Retina (tissue), 1 donor: ENCODE data around the gene BTG2.
"Not testable (repeated sequence)": the region's sequence is repeated elsewhere in the genome, so short reads cannot be mapped to it uniquely, and the experiment has no call there.

Experiments used
- DNase-seq: peaks from one replicate; pipeline ENCODE4 v3.0.0-alpha.2; 2016

BTG2 gene, protein sequence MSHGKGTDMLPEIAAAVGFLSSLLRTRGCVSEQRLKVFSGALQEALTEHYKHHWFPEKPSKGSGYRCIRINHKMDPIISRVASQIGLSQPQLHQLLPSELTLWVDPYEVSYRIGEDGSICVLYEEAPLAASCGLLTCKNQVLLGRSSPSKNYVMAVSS

DNA sequence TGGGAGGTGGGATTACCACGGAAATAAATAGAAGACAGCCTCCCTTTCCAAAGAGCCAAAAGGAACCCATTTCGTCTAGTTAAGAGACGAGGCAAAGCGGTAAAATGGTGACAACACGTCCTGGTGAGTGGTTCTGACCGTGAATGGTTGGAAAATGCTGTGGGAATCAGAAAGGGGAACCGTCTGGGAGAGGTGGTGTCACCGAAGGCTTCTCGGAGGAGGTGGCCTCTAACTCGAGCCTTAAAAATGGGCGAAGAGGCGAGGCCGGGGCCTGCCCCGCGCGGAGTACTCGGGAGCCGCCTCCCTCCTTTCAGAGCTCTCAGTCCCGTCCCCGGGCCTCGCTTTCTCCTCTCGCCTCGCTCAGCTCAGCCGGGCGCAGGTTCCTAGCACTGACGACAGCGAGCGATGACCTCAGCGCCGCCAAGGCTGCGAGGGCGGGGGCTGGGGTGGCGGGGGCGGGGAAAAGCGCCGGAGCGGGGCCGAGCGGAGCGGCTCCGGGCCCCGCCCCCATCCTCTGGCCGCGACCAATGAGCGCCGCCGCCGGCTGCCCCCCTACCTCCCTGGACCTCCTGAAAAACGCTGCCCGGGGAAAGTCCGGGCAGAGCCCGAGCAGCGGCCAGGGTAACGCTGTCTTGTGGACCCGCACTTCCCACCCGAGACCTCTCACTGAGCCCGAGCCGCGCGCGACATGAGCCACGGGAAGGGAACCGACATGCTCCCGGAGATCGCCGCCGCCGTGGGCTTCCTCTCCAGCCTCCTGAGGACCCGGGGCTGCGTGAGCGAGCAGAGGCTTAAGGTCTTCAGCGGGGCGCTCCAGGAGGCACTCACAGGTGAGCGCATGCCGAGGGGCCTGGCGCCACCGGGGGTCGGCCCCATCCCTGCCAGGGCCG is at the start of gene BTG2:
Gene BTG2 (plus strand): TSS at position 601 of the 890 bp plus-strand sequence. CDS start 88 bp downstream, at position 689.
- peak; percentile 94 for DNase-seq

DNA sequence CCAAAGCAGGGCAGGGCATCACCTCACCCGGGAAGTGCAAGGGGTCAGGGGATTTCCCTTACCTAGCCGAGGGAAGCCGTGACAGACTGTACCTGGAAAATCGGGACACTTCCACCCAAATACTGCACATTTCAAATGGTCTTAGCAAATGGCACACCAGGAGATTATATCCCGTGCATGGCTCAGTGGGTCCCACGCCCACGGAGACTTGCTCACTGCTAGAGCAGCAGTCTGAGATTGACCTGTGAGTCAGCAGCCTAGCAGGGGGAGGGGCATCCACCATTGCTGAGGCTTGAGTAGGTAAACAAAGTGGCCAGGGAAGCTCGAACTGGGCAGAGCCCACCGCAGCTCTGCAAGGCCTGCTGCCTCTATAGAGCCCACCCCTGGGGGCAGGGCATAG is 48.7 kb upstream of the BTG2 start:
- DNase-seq: not testable (repeated sequence)

DNA sequence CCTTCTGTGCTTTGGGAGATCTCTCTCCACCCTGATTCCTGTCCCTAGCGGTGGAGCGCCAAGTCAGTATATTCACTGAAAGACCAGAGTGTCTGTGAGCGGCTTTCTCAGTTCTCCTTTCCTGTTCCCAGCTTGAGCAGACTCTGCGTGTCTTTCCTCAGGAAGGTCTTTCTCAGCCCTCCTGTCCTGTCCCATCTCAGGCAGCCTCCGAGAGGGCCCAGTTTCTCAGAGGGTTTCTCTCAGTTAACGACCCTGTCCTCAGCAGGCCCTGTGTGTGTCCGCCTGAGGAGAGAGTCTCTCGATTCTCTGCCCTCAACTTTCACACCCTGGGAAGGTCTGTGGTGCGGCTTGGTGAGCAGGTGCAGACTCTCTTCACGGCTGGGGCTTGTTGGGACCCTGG is 41.8 kb upstream of the BTG2 start:
- no peak for DNase-seq

DNA sequence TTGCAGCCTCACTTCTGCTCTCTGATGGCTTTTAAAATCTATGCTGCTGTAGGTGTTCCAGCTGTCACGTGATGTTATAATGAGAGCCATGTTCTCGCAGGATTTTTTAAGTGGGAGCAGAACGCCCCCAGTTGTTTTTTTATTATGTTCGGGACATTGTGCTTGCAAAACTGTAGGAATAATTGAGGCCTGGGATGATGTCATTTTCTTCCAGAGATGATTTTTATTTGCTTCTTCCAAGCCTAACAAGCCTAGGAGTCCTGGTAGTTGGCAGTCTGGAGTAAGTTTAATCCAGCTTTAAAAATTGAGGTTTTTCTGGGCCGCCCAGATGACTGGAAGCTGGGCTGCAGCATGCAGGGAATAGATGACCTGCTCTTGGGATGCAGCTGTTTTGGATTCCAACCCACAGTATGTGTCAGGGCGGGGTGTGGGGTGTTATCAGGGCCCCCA is 41.2 kb upstream of the BTG2 start:
- peak; percentile 1 for DNase-seq

DNA sequence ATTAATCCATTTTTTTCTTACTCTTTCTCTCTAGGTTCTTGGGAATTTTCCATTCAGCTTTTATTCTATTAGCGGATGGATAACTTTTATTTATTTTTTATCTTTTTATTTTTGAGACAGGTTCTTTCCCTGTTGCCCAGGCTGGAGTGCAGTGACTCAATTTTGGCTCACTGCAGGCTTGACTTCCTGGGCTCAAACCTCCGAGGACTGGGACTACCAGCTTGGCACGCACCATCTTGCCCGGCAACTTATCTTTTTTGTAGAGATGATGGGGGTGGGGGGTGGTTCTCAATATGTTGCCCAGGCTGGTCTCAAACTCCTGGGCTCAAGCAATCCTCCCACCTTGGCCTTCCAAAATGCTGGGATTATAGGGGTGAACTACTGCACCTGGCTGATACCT is 39.8 kb upstream of the BTG2 start:
- DNase-seq: no peak

DNA sequence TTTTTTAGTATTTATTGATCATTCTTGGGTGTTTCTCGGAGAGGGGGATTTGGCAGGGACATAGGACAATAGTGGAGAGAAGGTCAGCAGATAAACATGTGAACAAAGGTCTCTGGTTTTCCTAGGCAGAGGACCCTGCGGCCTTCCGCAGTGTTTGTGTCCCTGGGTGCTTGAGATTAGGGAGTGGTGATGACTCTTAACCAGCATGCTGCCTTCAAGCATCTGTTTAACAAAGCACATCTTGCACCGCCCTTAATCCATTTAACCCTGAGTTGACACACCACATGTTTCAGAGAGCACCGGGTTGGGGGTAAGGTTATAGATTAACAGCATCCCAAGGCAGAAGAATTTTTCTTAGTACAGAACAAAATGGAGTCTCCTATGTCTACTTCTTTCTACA is 39.2 kb upstream of the BTG2 start:
- DNase-seq: not testable (repeated sequence)

DNA sequence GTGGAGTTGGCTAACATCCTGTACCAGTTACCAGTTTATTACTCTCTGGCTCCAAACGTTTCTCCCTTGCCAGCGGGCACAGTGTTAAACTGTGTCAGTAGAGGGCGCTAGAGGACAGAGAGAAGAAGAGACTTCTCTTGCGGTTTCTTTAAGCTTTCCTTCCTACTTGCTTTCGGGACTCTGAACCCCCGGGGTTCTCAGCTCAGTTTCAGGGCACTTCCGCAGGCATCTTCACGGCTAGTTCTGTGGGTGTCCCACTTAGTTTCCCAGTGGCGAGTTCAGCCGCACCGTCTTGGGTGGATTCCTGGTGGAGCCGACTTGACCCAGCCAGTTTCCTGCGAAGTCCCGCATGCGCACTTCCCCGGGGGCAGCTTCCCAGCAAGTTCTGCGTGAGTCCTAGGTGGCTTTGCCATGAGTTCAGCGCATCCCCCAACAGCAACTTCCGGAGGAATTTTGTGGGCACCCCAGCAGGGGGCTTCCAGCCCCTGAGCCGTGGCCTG is 37.9 kb upstream of the BTG2 start:
- DNase-seq: peak; percentile 92

DNA sequence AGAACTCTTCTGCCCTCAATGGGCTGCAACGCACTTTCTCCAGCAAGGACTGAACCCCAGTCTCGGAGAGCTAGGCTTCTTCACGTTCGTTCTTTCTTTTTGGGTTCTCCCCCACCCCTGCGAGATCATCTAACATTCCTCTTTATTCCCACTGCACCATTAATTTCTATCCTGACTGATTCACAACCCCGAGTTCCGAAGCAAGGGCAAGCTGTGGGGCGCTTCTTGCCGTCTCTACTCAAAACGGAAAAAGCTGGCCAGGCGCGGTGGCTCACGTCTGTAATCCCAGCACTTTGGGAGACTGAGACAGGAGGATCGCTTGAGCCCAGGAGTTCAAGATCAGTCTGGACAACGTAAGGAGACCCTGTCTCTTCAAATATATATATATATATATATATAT is 37.4 kb upstream of the BTG2 start:
- no peak for DNase-seq

DNA sequence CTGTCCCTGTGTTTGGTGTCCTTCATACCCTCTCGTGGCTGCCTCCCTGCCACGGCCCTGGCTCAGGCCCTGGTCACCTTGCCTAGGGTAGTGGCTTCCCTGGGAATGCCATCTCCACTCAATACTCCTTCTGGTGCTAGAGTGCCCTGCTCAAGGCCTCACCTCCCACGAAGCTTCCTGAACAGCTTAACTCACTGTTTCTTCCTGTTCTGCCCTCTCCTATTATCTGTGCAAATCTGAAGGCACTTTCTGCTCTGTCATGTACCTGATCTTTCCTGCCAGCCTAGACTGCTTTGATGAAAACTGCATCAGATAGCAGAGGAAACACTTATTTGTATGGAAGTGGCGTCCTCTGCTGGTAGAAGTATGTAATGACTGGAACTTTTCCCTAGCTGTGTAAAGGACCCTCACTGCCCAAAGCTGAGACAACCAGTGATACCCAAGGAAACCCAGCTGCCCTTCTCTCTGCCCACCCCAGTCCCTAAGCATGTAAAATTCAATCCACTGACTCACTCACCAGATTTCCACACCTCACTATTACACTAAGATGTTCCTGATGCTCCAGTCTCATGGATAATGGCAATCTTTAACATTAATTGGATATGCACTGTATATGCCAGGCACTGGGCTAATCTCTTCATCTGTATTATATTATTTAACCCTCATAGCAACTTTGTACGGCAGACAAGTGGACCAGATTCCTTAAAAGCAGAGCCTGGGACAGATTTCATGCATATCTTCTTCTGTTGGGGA is 36.2 kb upstream of the BTG2 start:
- DNase-seq: peak; percentile 74

DNA sequence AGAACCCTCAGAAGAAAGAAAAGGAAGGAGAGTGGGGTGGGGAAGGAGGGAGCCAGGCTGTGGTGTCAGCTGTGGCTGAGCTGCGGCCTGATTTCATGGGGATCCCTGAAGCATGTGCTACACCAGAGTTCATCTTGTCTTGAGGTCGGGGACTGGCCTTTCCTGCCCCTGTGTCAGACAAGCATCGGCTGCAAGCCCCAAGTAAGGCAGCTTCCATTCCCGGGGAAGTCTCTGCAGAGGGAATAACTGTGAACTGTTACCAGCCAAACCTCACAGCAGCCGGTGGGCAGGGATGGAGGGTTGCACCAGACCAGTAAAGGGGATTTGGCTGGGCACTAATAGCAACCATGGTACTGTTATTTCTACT is 35.7 kb upstream of the BTG2 start:
- DNase-seq: no peak

DNA sequence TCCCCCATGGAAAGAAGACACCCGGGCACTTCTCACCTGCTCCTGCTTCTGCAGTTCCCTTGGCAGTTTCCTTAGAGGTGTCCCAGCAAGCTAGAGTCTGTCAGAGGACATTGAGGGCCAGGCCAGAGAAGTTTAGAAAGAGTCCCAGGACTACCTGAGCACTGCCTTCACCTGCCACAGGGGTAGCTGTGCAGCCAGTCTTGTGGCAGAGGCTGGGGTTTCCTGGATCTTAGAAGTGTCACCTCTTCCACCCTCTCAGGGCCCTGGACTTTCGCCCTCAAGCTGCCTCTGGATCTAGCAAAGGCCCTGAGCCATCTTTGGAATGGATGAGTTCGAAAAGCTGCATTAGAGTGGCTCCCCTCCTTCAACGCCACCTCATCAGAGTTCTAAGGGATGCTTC is 34.9 kb upstream of the BTG2 start:
- no peak for DNase-seq

DNA sequence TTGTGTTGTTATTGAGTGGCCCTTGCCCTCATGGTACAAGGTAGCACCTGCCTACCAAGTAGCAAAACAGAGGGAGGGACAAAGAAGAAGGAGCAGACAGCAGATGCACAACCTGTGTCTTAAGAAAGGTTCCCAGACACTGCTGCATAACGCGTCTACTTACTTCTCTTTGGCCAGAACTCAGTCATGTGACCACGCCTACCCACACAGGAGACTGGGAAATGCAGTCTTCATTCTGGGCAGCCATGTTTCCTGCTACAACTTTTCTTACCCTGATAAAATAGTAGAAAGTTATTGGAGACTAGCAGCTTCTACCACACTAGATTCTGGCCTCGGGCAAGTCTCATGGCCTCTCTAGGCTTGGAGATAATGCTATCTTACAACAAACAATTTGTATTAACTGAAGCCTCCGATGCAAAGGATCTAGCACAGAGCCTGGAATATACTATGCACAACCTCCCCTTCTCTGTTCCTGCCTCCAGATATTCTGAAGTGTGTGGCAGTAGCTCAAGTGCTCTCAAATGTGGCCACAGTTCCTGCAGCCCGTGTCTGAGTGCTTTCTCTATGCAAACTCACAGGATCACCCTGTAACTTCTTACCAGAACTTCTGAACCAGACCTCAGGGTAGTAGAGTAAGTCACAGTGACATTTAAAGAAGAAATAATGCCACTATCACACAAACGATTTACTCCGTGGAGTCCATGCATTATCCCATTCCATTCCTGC is 34.1 kb upstream of the BTG2 start:
- DNase-seq: peak; percentile 42

DNA sequence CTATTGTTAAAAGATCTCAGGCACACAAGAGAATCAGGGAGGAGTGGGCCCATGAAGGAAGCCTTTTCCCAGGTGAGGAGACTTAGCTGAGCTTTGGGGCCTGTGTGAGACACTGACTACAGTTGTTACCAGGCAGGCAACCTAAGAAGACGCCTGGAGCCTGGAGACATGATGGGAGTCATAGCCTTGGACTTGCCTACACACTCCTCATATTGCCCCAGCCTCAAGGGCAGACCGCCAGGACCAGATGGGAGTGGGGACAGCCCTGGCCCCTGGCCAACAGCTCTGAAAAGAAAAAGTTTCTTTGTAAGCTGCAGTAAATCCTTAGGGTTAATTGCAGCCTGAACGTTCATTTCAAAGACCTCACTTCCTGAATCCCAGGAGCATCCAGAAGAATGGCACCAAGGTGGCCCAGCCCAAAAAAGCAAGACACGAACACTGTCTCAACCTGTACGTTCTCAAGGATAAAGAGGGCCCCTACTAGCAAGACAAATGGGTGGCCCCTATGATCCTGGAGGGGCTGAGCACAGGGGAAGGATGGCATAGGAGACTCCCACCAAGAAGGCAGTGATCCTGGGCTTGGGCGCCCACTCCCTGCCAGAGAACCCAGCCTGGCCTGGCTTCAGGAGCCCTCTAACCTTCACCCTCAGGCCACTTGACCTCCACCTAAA is 33.2 kb upstream of the BTG2 start:
- peak; percentile 6 for DNase-seq

DNA sequence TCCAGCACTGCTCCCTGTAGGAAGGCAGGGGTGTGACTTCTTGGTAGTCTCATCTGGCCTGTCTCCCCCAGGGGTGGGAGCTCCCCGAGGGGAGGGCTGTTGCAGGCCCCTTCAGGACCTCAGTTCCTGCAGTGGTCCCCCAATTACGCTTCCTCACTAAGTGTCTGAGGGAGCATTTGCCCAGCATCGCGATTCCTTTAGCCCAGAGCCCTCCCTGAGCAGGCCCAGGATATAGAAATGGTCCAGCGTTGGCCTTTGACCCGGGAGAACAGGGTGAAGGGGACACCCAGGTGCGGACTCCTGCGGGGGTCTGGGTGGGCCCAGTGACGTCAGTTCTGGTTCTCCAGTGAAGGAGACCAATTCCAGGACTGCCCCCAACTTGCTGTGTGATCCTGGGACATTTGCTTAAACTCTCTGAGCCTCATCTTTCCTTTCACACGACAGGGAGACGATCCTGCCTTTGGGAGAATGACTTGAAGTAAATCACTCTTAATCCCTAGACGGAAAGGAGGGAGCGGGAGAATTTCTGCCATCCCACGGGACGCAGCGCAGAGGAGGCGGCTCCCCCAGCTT is 32.6 kb upstream of the BTG2 start:
- DNase-seq: no peak

DNA sequence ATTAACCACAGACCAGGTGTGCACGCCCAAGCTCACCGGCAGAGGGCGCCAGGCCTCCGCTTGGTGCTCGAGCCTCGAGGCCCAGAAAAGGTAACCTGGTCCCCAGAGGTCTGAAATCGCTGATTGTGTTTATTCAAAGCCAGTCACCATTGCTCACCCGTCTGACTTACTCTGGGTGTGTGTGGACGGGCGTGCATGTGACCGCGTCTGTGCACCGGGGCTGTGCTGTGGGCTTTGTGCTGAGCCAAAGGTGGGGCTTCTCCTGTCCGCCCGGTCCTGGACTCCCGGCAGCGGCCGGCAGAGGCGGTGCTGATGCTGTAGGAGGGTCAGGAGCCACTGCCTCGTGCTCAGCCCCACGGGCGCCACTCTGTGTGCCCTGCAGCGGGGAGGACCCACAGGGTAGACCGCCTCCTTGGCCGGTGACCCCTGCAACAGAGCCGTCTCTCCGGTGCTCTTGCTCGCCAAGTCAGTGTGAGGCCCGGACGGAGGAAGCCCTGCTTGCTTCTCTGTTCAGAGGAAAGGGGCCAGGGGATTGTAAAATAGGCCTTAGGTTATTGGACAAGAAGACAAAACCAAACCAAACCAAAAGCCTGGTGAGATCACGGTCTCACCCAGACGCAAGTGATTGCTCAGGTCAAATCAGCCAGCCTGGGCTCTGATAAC is 32.0 kb upstream of the BTG2 start:
- DNase-seq: peak; percentile 94

DNA sequence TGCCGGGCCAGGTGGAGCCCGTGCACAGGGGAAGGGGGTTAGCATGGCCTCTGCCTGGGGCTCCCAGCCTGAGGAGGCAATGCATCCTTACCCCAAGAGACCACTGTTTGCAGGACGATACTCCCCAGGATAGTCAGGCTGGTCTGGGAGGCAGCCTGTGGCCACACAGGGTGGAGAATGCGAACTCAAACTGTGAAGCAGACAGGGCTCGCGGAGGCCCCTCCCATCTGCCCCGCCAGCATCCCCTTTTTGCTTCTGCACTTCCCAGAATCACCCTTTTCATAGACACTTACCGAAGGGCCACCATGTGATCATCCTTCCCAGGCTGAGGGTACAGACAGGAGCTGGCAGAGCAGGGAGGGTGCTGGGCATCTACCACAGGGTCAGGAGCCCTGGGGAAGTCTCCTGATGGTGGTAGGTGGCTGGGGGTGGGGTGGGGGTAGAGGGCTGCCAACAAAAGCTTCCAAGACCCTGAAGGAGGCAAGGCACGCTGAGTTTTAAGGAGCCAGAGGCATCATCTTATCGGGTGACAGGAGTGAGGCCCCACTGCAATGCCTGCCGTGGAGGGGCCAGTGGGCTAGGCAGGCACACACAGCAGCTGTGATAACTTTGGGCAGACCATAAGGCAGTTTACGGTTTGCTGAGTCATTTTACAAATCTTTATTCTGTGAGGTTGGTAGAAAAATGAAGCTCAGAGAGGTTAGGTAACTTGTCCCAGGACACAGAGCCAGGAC is 31.3 kb upstream of the BTG2 start:
- DNase-seq: peak; percentile 7

DNA sequence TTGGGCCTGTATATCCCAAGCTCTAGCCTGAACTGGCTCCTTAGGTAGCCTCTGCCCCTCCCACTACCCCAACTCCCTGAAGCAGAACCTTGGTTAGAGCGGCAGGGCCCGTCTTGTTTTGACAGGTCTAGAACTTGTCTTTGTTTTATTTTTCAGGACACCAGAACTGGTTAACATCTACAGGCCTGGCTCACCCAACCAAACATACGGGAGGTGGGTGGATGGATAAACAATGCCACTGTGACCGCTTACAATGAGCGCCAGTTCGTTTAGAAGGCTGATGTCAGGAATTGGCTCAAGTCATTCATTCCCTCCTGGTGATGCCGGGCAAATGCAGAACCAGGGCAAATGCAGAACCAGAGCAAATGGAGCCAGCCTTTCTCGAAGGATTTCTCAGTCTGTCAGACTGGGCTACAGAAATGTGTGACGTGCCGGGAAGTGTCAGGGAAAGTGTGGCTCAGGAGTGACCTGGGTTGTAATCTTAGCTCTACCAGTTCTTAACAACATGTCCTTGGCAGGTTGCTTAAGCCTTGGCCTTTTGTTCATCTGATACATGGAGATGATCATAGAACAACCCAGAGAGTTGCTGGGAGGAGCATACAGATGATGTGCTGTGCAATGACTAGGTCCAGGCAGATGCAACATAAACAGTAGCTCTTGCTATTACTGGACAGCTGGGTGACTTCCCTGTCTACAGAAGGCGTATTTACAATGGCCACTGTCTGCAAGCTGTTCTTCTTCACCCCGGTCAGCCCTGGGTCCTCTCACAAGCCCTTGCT is 30.5 kb upstream of the BTG2 start:
- peak; percentile 16 for DNase-seq

DNA sequence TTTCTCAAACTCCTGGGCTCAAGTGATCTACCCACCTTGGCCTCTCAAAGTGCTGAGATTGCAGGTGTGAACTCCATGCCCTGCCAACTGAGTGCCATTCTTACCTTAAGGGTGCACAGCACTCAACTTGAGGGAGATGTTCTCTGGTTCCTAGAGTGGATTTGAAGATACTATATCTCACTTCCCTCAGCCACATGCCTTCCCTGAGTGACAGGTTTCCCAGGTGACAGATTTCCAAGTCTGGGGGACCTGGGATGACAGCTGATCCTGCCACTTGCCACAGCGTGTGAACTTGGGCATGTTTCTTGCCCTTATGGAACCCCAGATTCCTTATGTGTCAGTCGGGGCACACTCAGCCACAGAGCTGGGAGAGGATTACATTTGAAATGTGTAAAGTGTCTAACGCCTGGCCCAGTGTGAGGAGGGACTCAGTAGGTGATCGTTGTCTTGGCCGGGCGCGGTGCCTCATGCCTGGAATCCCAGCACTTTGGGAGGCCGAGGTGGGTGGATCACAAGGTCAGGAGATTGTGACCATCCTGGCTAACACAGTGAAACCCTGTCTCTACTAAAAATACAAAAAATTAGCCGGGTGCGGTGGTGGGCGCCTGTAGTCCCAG is 29.6 kb upstream of the BTG2 start:
- DNase-seq: no peak

DNA sequence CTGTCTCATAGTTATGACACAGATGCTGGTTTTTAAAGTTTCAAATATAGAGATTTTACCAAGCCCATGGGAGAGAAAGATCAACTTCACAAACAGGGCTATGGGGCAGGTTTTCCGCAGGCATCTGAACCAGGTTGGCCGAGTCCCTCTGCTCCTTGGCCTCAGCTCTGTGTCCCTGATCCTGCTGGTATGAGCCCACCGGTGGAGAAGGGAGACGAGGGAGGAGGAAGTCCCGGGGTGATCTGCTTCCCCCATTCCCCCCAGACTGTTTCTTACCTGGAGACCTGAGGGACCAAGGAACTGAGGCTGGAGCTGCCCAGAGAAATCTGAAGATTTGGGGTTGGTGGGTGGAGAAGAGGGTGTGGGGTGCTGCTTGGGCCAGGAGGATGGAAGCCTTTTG is 28.9 kb upstream of the BTG2 start:
- no peak for DNase-seq
